ENCODE measurements around the gene OR56A4.
"Not testable (repeated sequence)": the region's sequence is repeated elsewhere in the genome, so short reads cannot be mapped to it uniquely, and the experiment has no call there.

OR56A4 gene

DNA sequence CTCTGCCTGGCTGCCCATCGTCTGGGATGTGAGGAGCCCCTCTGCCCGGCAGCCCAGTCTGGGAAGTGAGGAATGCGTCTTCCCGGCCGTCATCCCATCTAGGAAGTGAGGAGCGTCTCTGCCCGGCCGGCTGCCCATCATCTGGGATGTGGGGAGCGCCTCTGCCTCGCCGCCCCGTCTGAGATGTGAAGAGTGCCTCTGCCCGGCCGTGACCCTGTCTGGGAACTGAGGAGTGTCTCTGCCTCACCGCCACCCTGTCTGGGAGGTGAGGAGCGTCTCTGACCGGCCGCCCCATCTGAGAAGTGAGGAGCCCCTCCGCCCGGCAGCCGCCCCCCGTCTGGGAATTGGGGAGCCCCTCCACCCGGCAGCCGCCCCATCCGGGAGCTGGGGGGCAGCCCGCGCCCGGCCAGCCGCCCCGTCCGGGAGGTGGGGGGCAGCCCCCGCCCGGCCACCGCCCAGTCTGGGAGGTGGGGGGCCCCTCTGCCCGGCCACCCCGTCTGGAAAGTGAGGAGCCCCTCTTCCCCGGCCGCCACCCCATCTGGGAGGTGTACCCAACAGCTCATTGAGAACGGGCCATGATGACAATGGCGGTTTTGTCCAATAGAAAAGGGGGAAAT is 45.9 kb downstream of the OR56A4 start:
- DNase-seq (ENCODE audit: low read depth in 2 of 2): not testable (repeated sequence)

DNA sequence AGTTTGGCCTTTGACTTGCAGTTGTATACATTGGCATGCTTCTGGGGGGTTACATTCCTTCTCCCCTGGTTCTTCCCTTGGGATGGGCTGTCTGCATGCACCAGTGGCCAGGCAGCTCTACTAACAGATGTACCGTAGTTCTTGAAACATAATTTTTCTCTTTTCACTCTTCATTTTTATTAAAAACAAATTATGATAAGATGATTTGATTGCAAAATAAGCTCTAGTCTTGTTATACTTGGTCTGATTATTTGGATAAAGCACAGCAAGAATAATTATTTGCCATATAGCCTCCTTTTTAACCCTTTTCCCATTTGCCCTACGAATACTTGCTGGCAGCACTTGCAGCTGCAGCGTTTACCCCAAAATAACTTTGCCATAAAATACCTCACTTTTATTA is 51.2 kb downstream of the OR56A4 start:
- DNase-seq (ENCODE audit: low read depth in 2 of 2): no peak
